Measurements from ENCODE around the gene TIMM50.
"Not testable (repeated sequence)": the region's sequence is repeated elsewhere in the genome, so short reads cannot be mapped to it uniquely, and the experiment has no call there.

TIMM50 gene

DNA sequence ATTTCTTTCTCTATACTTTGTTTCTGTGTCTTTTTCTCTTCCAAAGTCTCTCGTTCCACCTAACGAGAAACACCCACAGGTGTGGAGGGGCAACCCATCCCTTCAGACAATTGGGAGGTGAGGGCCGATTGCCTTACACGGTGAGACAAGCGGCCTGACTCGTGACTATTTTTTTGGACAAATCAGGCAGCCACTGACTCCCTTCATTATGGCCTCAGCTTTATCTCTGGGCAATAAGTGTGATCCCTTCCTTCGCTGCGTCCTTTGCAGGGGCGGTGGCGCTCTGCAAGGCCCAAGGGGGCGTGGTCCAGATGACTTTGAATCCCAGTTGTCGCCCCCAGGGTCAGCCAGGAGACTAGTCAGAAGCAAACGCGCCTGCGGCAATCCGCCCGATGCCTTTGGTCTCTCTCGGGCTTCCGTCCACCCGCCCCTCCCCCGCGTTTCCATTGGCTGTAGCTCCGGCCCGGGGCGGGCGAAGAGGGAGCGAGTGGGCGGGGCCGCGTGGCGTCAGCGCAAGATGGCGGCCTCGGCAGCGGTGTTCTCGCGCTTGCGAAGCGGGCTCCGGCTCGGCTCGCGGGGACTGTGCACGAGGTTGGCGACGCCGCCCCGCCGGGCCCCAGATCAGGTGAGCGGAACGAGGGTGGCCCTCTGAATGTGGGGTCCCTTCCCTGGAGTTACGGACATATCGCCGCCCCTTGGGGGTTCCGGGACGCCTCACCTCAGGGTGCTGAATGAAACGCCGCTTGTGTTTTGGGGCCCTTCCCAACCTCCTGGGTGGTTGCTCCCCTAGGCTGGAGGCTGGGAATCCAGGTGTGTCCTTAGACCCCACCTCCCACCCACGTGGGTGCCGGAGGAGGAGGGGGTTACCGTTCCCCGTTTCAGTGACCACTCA is at the start of gene TIMM50:
TSS of gene TIMM50 (plus strand) at position 502 of the 892 bp plus-strand sequence. CDS start at position 518, 16 bp downstream.
- peak; percentile 96 to 98 for DNase-seq (ENCODE audit: extremely low read depth in 1 of 2, low read depth in 1 of 2)

DNA sequence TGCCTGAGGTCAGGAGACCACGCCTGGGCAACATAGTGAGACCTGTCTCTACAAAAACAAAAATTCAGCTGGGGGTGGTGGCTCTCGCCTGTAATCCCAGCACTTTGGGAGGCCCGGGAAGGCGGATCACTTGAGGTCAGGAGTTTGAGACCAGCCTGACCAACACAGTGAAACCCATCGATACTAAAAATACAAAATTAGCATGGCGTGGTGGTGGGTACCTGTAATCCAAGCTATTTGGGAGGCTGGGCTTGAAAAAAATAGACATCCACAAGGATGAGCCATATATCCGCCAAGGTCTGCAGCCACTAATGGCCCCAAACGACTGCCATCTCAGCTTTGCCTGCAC is 48.0 kb upstream of the TIMM50 start:
- DNase-seq (ENCODE audit: extremely low read depth in 1 of 2, low read depth in 1 of 2) = no peak

- DNase-seq (ENCODE audit: extremely low read depth in 1 of 2, low read depth in 1 of 2) = no peak
Measured at GRCh38 chr19:39433480-39434079, 47.1 kb upstream of the TIMM50 start.

DNA sequence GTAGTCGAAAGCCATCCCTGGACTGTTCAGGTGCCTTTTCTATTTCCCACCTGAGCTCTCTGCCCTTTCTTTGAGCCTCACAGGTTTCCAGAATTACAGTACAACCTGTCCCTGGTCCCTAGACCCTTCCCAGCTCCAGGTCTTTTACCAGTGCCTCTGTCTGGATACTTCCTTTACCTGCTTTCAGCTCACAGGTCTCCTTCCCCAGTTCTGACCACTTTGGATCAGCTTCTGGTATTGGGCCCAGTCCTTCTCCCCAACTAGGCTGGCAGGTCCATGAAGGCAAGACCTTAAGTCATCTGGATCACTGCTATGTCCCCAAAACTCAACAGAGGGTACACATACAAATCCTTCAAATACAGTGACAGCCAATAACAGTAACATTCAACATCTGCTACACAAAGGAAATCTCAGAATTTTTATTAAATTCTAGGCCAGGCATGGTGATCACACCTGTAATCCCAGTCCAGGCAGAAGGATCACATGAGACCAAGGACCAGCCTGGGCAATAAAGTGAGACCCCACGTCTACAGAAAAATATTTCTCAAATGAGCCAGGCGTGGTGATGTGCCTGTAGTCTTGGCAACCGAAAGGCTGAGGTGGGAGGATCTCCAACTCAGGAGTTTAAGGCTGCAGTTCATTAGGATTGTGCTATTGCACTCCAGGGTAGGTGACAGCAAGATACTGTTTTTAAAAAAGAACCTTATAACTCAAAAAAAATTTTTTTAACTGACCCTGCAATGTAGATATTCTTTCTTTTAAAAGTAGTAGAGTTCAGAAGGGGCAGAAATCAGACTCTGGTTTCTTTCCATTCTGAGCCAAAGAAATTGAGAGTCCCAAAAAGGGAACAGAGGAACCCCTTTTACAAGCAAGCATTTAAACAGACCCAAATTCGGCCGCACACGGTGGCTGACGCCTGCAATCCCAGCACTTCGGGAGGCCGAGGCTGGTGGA is 46.2 kb upstream of the TIMM50 start:
- no peak for DNase-seq (ENCODE audit: extremely low read depth in 1 of 2, low read depth in 1 of 2)

- DNase-seq (ENCODE audit: extremely low read depth in 1 of 2, low read depth in 1 of 2) = peak; percentile 99
Measured at GRCh38 chr19:39435499-39436349, 44.9 kb upstream of the TIMM50 start, which contains the start of gene RPS16. Gene RPS16 (minus strand): TSS chr19:39435949. CDS start chr19:39435895, 54 bp downstream.

DNA sequence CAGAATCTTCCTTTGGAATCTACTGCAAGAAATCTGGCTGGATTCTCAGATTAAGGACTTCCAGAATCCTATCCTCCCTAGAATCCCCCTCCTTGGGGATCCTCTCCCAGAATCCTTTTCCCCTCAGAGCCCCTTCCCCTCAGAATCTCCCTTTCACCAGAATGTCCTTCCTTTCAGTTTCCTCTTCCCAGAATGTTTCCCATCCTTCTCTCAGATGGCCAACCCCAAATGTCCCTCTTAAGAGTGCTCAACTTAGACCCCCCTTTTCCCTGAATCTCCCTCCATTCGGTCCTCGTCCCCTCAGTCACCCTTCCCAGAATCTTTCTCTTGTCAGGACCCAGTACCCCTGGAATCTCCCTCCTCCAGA is 44.3 kb upstream of the TIMM50 start:
- DNase-seq (ENCODE audit: extremely low read depth in 1 of 2, low read depth in 1 of 2) = no peak

- DNase-seq (ENCODE audit: extremely low read depth in 1 of 2, low read depth in 1 of 2) = no peak
Measured at GRCh38 chr19:39438270-39438934, 42.2 kb upstream of the TIMM50 start.

DNA sequence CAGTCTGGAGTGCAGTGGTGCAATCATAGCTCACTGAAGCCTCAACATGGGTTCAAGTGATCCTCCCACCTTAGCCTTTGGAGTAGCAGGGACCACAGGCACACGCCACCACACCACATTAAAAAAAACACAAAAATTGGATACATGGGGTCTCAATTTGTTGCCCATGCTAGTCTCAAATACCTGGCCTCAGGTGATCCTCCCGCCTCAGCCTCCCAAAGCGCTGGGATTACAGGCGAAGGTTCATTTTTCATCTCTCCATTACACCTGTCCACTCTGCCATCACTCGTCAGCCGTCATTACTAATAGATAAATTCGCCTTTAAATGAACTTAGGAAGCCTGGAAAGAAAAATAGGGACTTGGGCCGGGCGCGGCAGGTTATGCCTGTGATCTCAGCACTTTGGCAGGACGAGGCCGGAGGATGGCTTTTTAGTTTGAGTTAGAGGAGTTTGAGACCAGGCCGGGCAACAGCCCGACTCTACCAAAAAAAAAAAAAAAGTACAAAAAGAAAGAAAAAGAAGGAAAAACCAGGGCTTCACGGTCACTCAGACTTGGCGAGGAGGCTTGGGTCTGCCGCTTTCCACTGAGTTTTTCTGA is 35.9 kb upstream of the TIMM50 start:
- no peak for DNase-seq (ENCODE audit: extremely low read depth in 1 of 2, low read depth in 1 of 2)

- DNase-seq (ENCODE audit: extremely low read depth in 1 of 2, low read depth in 1 of 2) = peak; percentile 92 to 98
Measured at GRCh38 chr19:39445196-39446111, 35.2 kb upstream of the TIMM50 start, which contains the start of gene SUPT5H. Gene SUPT5H (plus strand): TSS chr19:39445582. CDS start chr19:39445891, 309 bp downstream.

DNA sequence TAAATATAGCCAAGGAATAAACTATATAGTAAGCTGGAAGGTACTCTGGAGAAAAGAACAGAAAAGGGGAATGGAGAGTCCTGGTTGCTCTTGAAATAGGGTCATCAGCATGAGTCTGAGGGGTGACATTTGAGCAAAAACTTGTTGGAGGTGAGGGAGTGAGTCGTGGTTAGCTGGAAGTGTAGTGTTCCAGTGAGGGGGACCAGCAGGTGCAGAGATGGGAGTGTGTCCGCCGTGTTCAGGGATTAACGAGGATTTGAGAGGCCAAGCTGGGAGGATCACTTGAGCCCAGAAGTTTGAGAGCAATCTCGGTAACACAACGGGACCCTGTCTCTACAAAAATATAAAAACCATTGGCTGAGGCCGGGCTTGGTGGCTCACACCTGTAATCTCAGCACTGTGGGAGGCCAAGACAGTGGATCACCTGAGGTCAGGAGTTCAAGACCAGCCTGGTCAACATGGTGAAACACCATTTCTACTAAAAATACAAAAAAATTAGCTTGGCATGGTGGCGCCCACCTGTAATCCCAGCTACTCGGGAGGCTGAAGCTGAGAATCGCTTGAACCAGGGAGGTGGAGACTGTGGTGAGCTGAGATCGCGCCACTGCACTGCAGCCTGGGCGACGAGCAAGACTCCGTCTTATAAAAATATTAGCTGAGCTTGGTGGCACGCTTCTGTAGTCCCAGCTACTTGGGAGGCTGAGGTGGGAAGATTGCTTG is 34.1 kb upstream of the TIMM50 start:
- DNase-seq (ENCODE audit: extremely low read depth in 1 of 2, low read depth in 1 of 2) = no peak

GRCh38 chr19:39448271-39448670 is 32.4 kb upstream of the TIMM50 start:
- no peak for DNase-seq (ENCODE audit: extremely low read depth in 1 of 2, low read depth in 1 of 2)

- no peak for DNase-seq (ENCODE audit: extremely low read depth in 1 of 2, low read depth in 1 of 2)
Measured at GRCh38 chr19:39449116-39449797, 31.4 kb upstream of the TIMM50 start.

DNA sequence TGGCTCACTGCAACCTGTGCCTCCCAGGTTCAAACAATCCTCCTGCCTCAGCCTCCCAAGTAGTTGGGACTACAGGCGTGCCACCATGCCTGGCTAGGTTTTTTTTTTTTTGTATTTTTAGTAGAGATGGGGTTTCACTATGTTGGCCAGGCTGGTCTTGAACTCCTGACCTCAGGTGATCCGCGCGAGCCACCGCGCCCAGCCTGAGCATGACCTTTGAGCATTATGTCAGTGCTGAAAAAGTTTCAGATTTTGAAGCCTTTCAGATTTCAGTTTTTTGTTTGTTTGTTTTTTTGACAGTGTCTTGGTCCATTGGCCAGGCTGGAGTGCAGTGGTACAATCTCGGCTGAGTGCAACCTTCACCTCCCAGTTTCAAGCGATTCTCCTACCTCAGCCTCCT is 29.4 kb upstream of the TIMM50 start:
- DNase-seq (ENCODE audit: extremely low read depth in 1 of 2, low read depth in 1 of 2) = not testable (repeated sequence)

DNA sequence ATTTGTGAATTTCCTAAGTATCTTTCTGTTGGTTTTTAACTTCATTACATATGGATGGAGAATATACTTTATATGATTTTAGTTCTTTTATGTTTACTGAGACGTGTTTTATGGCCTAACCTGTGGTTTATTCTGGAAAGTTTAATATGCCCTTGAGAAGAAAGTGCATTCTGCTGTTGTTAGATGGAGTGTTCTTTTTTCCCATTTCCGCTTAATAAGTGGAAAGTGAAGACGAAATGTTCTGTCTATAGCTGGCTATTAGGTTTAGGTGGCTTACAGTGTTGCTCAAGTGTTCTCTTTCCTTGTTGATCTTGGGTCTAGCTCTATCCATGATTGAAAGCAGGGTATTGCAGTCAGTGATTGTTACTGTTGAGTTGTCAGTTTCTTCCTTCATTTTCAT is 17.2 kb upstream of the TIMM50 start:
- DNase-seq (ENCODE audit: extremely low read depth in 1 of 2, low read depth in 1 of 2) = no peak

DNA sequence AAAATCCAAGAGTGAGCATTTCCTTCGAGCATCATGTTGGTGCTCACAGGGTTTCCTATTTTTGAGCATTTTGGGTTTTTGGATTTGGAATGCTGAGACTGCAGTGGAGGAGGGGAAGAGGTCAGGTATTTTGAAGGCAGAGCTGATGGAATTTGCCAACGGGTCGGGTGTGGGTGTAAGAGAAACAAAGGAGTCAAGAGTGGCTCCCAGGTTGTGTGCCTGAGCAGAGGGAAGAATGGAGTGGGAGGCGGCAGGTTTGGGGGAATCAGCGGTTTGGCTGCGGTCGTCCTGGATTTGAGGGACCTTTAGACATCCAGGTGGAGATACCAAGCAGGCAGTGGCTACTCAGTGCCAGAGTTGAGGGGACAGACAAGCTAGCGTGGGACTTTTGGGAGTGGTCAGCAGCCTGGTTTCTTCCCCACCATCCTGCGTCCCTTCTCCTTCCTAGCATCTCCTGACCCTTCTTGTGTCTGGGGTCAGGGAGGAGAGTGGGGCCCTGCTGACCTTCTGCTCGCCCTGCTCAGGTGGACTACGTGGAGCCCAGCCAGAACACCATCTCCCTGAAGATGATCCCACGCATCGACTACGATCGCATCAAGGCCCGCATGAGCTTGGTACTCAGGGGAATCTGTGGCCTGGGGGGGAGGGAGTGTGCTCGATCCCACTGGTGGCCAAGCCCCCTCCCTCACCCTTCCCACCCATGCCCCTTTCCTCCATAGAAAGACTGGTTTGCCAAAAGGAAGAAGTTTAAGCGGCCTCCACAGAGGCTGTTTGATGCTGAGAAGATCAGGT is 14.5 kb upstream of the TIMM50 start:
- DNase-seq (ENCODE audit: extremely low read depth in 1 of 2, low read depth in 1 of 2) = no peak

GRCh38 chr19:39467941-39468340 is 12.7 kb upstream of the TIMM50 start:
- DNase-seq (ENCODE audit: extremely low read depth in 1 of 2, low read depth in 1 of 2) = no peak
